Measurements from ENCODE around the gene AGAP2.

AGAP2 gene

DNA sequence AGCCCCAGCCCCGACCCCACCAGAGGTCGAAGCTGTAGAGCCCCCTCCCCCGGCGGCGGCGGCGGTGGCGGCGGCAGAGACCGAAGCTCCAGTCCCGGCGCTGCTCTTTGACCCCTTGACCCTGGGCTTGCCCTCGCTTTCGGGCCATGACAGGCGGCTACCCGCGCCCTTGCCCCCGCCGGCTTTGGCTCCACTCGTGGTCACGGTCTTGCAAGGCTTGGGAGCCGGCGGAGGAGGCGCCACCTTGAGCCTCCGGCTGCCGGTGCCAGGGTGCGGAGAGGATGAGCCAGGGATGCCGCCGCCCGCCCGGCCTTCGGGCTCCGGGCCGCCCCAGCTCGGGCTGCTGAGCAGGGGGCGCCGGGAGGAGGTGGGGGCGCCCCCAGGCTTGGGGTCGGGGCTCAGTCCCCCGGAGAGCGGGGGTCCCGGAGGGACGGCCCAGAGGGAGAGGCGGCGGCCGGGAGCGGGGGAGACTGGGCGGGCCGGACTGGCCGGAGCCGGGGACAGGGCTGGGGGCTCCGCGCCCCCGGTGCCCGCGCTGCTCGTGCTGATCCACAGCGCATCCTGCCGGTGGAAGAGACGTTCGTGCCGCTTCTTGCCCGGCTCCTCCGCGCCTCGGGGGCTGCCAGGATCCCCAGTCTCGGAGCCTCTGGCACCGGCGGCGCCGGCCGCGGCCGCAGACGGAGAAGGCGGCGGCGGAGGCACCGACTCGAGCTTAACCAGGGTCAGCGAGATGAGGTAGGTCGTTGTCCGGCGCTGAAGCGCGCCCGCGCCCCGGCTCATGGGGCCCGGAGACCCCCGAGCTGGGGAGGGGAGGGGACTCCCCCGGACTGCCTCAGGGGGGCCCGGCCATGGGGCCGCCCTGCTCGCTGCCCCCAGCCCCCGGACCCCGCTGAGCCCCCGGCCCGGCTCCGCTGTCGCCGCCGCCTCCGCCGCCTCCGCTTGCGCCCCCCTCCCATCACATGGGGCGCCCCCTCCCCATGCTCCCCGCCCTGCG is 778 bp downstream of the AGAP2 start:
- DNase-seq (ENCODE audit: low read depth in 1 of 2, low spot score in 1 of 2) = no peak

DNA sequence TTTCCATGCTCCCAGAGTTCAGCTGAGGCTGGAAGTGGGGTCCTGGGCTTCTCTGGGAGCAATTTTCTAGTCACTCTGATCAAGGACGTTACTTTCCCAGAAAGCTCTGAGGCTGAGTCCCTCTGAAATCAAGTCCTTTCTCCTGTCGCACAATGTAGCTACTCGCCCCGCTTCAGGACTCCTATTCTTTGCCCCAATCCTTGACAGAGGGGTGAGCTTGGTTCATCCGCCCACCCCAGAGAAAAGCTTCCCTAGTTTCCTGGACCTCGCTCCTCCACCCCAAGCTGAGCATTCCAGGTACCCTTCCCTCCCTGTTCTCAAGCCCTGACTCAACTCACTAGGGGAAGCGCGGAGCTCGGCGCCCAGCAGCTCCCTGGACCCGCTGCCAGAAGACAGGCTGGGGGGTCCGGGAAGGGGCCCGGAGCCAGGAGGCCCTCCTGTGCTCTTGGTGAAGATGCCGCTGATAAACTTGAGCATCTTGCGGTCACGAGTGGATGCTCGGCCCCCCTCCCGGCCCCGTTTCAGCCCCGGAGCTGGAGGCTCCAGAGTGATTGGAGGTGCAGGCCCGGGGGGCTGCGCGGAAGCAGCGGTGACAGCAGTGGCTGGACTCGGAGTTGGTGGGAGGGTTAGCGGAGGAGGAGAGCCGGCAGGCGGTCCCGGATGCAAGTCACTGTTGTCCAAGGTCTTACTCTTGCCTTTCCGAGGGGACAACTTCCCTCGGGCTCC is 1.6 kb downstream of the AGAP2 start:
- no peak for DNase-seq (ENCODE audit: low read depth in 1 of 2, low spot score in 1 of 2)

DNA sequence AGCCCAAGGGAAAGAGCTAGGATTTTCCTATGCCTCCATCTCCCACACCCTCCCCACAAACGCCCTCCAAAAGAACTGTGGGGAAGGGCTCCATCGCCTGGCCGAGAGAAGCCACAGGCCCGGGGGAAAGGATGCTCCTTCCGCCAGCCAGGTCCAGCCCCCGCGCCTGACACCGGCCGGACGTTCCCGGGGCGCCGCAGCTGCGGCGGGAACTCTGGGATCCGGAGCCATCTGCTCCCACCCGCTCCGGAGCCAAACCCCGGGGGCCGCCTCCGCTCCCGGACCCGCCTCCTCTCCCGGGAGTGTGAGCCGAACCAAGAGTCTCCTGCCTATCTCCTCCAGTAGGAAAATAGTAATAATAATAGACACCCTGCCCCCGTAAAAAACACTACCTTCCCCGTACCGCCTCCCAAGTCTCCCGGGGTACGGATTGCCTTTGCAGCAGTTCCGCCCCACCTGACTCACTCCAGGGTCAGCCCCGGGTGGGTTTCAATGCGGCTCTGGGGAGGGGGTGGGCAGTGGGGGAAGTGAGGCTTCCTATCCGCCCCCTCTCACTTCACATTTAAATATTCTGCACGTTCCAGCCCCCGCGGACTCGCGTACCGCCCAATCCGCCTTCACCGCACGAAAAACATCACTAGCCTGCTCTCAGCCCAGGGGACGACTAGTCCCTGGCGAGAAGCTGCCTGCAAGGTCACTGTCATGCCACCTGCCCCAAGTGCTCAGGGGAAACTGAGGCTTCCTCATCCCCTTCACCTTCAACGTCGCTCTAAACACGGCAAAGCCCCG is 2.4 kb downstream of the AGAP2 start:
- no peak for DNase-seq (ENCODE audit: low read depth in 1 of 2, low spot score in 1 of 2)

DNA sequence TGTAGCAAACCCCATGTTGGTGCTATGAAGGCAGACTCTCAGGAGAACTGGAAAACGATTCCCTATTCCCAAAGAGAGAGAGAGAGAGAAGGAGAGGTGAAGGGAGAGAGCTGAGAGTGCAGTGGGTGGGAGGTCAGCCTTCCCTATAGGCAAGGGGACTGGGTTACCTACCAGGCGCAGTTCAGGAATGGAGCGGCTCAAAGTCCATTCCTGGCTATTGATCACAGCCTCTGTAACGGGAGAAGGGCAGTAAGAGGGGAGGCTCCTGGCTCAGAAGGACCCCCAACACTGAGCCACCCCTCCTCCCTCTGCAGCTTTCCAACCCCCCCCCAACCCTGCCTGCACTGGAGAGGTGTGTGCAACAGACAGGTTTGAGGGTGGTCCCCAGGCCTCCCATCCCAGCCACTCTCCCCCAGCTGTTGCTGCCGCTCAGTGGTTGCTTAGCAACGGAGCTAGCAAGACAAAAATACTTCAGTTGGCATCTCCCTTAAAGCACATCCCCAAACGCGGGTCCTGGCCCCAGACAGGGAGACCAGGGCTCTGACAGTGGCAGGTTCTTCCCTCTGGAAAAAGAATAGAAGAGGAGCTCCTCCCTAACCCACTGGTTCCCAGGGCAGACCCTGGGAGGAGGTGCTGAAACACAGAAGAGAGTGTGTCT is 3.2 kb downstream of the AGAP2 start:
- DNase-seq (ENCODE audit: low read depth in 1 of 2, low spot score in 1 of 2) = no peak

GRCh38 chr12:57734591-57734990 is 4.0 kb downstream of the AGAP2 start:
- DNase-seq (ENCODE audit: low read depth in 1 of 2, low spot score in 1 of 2) = no peak

GRCh38 chr12:57733928-57734327 is 4.6 kb downstream of the AGAP2 start:
- no peak for DNase-seq (ENCODE audit: low read depth in 1 of 2, low spot score in 1 of 2)

- no peak for DNase-seq (ENCODE audit: low read depth in 1 of 2, low spot score in 1 of 2)
These were observed 5.6 kb downstream of the AGAP2 start for GRCh38 chr12:57732726-57733593.

DNA sequence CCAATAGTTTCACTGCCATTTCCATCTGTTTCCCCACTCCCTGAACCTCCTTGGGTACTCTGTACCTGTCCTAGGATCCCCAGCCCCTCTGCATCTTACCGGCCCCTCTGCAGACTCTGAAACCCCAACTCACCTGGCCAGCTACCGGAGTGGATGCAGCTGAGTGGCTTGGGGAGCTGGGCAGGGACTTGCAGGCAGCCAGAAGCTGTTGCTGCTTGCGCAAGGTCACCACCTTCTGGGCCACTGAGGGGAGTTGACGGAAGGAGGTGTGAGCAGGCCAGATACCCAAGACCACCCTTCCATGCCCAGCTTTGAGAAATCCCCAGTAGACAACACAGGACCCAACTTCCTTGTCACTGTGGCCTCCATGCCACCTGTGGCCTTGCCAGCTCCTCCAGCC is 6.3 kb downstream of the AGAP2 start:
- DNase-seq (ENCODE audit: low read depth in 1 of 2, low spot score in 1 of 2) = no peak

- DNase-seq (ENCODE audit: low read depth in 1 of 2, low spot score in 1 of 2) = no peak
These were observed 7.0 kb downstream of the AGAP2 start for GRCh38 chr12:57731411-57732080.

GRCh38 chr12:57730336-57731067 is 8.0 kb downstream of the AGAP2 start:
- no peak for DNase-seq (ENCODE audit: low read depth in 1 of 2, low spot score in 1 of 2)

GRCh38 chr12:57729321-57729844 is 9.2 kb downstream of the AGAP2 start:
- DNase-seq (ENCODE audit: low read depth in 1 of 2, low spot score in 1 of 2) = no peak

DNA sequence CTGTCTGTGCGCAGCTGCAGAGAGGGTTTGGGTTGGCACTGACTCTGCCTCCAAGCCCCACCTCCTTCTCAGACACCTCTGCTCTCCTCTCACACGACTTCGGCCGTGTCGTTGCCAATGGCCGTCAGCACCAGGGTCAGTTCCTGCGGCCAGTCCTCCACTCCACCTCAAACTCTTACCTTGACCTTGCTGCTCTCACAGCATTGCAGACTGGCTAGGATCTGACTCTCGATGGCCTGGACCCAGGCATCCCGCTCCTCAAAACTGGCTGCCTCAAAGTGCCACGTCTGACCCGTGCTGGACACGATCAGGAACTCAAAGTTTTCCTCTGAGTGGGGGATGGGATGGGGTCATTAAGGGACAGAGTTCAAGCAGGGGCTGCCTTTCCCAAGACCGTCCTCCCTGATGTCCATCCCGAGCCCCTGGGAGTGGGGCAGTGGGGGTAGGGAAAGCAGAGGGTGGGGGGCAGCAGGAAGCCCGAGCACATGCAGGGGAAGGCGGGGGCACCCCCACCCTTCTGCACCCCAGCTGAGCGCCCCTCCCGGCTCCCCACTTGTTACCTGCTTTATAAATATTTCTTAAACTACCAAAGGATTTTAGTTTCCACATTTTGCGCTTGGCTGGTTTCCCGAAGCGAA is 10.7 kb downstream of the AGAP2 start:
- no peak for DNase-seq (ENCODE audit: low read depth in 1 of 2, low spot score in 1 of 2)

DNA sequence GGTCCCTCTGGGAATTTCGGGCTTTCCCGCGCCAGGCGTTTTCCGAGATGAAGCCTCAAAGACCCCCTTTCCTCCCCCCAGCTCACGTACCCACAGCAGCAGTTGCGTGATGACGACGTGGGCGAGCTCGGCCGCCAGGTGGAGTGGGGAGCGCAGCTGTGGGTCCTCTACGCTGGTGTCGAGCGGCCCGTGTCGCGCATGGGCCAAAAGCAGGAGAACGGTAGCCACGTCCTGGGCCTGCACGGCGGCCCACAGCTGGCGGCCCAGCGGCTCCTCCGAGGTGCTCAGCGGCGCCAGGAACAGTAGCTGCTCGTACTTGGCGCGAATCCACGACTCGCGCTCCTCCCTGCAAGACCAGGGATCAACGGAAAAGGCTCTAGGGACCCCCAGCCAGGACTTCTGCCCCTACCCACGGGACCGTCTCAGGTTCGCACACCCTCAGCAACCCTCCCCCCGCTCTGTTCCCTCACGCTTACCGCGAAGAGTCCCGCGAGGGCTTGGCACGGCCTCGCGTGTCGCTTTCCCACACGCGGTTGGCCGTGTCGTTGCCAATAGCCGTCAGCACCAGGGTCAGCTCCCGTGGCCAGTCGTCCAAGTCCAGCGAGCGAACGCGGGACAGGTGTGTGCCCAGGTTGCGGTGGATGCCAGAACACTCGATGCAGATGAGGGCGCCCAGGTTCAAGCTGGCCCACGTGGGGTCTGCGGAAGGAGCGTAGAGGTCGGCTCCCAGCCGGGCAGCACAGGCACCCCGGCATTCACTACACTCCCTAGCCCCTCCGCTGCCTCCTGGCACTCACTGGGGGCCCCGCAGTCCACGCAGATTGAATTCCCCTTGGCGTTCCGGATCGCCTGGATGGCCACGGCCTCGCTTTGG is 11.4 kb downstream of the AGAP2 start:
- DNase-seq (ENCODE audit: low read depth in 1 of 2, low spot score in 1 of 2) = no peak

DNA sequence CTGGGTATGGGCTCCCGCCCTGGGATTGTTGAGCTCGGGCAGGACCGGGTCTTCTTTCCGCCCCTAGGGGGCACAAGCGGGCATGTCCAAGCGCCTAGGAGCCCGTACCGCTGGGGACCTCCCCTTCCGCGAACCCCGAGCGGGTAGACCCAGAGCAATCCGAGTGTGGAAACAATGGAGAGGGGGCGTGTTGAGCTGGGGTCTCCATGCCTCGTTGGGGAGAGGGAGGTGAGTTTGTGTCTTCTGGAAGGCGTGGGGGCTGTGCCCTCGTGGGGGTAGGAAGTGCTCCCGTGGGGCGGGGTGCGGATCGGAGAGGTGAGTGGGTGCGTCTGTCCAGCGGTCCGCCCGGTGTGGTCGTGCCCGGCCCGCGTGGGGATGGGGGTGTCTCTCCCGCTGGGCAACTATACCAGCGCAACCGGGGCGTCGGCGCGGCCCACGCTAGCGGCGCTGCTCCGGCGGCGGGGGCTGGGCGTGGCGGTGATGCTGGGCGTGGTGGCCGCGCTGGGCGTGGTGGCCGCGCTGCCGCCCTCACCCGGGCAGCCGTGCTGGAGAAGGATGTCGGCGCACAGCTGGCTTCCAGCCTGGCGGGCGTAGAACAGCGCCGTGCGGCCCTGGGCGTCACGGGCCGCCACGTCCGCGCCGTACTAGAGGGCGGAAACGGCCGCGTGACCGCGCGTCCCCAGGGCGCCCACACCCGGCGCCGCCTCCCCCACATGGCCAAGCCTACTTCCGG is 12.2 kb downstream of the AGAP2 start:
- DNase-seq (ENCODE audit: low read depth in 1 of 2, low spot score in 1 of 2) = no peak

GRCh38 chr12:57725851-57726150 is 12.7 kb downstream of the AGAP2 start:
- DNase-seq (ENCODE audit: low read depth in 1 of 2, low spot score in 1 of 2) = no peak

- DNase-seq (ENCODE audit: low read depth in 1 of 2, low spot score in 1 of 2) = no peak
These were observed 13.4 kb downstream of the AGAP2 start for GRCh38 chr12:57724936-57725740.
